ENCODE data around the gene PAQR9.

DNA sequence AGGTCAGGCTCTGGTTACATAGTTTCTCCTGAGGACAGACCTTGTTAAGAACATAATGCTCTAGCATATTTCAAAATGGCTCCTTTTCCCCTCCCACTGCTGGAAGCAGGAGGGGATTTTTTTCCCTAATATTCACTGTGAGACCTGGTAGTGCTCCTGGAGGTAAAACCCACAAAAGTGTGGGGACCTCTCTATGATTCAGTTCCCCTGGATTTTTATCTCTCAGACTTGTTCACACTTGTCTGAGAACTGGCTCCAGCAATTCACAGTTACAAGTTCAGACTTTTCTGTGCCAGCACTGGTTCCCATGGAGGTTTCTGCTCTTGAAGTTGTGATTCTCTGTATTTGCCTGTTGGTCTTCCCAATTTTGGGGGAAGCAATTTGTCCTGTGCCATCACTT is 38.3 kb downstream of the PAQR9 start:
- TF ChIP-seq, protein P1, sequence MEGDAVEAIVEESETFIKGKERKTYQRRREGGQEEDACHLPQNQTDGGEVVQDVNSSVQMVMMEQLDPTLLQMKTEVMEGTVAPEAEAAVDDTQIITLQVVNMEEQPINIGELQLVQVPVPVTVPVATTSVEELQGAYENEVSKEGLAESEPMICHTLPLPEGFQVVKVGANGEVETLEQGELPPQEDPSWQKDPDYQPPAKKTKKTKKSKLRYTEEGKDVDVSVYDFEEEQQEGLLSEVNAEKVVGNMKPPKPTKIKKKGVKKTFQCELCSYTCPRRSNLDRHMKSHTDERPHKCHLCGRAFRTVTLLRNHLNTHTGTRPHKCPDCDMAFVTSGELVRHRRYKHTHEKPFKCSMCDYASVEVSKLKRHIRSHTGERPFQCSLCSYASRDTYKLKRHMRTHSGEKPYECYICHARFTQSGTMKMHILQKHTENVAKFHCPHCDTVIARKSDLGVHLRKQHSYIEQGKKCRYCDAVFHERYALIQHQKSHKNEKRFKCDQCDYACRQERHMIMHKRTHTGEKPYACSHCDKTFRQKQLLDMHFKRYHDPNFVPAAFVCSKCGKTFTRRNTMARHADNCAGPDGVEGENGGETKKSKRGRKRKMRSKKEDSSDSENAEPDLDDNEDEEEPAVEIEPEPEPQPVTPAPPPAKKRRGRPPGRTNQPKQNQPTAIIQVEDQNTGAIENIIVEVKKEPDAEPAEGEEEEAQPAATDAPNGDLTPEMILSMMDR (IDR thresholded peaks at IDR 0.05; ENCODE audit: low read depth, low read length) = no peak
- TF ChIP-seq POLR2A (IDR thresholded peaks at IDR 0.05; ENCODE audit: extremely low read depth, insufficient read length) = no peak

Data from NB4 (cell line).